Measurements from ENCODE around the gene PROK2. TPM values are rescaled to one million over a fixed set of nuclear protein-coding genes. Genes with fewer than 3 reads are reported as not detected.

PROK2 gene, protein sequence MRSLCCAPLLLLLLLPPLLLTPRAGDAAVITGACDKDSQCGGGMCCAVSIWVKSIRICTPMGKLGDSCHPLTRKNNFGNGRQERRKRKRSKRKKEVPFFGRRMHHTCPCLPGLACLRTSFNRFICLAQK
- not detected in 2 replicates for total RNA-seq (2014; rRNA removed)
- not detected for polyA plus RNA-seq (2012)

DNA sequence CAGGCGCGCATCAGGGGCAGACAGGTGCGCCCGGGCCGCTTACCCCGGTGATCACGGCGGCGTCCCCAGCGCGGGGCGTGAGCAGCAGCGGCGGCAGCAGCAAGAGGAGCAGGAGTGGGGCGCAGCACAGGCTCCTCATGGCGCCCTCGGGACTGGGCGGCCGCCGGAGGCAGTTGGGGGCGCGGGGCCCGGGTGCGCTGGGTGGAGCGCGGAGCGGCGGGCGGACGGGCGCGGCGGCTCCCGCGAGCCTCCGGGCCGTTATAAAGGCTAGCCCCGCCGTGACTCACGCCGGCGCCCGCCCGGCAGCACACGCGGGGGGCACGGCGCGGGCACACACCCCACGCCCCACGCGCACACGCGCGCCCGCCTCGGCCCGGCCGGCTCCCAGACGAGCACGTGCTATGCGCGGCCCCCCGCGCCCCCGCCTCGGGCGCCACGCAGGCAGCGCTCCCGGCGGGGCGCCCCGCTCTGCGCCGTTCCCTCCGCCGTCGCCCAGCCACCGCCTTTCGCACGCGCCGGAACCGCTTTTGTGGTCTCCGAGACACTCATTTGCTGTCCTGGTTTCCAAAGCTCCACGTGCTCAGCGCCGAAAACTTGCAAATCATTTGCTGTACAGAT, at the start of gene PROK2:
Gene PROK2, minus strand, starts transcription at position 235 of the 618 bp plus-strand sequence. Its CDS starts 96 bp downstream, at position 139.
- DNase-seq (ENCODE audit: low read depth), result no peak

DNA sequence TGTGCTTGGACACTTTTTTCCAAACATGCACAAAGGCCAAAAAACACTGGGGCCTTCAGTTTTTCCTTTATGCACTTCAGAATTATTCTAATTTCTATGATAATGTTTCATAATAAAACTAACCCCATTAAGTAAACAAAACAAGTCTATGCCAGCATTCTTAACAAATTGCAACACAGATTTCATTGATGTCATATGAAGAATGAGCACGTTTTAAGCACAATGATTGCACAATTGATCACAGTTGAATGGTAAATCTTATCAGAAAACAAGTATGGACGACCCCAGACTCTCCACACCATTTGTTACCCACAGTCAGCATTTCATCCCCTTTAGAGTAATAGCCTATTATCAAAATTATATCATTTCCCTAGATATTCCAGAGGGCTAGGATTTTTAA, 46.7 kb upstream of the PROK2 start:
- no peak for DNase-seq (ENCODE audit: low read depth)

DNA sequence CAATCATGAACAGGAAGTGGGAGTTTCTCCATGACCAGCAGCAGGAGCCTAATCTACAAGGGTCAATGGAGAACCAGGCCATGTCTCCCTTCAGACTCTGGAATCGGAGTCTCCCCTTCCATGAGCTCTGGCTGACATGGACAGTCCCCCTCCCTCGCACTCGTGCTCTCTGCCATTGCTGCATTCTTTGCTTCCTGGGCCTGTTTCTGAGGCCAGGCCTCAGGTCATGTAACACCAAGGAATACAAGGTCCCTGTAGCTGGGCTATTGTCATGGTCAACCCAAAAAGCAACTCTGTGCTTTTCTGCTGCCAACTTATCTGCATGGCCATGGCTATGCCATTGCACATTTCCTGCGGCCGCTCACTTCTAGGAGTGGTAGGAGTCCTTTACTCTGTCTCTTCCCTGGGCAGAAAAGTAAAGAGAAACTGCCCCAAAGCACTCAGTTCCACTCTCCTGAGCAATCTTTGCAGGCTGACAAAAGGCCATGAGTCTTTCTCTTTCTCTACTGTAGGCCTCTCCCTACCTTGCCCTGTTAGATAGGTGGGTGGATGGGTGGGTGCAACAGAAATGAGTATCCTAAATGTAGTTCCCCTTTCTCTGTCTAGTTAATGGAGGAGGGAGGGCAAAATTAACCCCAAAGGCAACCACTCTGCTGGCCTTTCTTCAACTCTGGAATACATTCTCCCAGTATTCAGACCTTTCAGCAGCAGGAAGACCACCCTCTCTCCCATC, 40.8 kb upstream of the PROK2 start:
- DNase-seq (ENCODE audit: low read depth), result no peak

DNA sequence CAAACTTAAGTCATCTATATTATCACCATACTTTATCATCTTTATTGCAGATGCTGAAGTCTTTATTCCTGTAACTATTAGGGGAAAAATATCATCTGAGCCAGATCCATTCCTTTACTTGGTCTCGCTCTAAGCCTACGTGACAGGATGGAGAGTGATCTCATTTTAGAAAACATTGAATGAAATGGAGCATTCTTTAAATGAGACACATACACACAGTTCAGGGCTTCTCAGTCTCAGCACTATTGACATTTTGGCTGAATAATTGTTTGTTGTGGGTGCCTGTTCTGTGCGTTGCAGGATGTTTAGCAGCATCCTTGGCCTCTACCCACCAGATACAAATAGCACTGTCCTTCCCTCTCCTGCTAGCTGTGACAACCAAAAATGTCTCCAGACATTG, 36.2 kb upstream of the PROK2 start:
- DNase-seq (ENCODE audit: low read depth), result no peak

DNA sequence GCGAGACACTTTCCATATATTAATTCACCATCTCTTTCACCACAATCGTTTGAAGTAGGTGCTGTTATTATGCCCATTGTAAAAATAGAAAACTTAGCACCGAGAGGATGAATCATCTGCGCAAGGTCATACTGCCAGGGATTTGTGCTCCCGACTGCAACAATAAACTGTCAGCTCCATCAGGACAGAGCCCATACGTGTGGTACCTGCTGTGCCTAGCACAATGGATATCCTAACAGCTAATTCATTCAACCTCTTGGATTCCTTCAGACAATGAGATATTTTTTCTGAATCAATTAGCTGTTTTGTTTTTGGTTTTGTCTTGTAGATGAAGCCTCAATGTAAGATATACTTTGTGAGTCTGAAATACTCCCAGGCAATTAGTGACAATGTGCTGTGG, 32.3 kb upstream of the PROK2 start:
- DNase-seq (ENCODE audit: low read depth), result no peak

DNA sequence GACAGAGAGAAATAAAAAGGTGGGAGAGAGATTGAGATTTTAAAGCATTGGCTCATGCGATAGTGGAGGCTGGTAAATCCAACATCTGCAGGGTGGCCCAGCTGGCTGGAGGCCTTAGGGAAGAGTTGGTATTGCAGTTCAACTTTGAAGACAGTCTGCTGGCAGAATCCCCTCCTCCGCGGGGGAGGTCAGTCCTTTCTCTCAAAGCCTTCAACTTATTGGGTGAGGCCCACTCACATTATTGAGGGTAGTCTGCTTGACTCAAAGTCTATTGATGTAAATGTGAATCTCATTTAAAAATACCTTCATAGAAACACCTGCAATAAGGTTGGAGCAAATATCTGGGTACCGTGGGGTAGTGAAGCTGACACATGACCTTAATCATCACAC, 31.8 kb upstream of the PROK2 start:
- no peak for DNase-seq (ENCODE audit: low read depth)

DNA sequence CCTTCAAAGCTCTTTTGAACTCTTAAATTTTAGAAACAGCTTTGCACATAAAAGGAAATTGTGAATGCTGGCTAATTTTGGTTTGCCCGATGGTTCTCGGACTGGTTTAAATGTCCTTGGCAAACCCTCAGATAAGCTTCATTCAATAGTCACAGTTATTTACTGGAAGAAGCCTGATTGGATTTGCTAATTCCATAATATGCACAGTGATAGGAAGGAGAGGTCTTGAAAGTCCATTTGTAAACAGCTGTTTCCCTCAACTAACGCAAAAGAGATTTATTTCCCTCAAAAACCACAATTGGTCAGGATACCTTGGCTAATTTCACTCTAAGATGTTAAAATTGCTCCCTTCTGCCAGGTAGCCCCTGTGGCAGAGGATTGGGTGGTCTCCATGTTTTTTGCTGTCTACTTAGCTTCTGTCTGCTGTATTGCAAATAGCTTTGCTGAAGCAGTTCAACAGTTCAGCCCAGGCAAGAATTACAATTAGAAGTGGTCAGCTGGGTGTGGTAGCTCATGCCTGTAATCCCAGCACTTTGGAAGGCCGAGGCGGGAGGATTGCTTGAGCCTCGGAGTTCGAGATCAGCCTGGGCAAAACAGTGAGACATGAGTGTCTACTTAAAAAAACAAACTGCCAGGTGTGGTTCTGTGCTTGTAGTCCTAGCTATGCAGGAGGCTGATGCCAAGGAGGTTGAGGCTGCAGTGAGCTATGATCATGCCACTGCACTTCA, 30.6 kb upstream of the PROK2 start:
- DNase-seq (ENCODE audit: low read depth), result no peak

DNA sequence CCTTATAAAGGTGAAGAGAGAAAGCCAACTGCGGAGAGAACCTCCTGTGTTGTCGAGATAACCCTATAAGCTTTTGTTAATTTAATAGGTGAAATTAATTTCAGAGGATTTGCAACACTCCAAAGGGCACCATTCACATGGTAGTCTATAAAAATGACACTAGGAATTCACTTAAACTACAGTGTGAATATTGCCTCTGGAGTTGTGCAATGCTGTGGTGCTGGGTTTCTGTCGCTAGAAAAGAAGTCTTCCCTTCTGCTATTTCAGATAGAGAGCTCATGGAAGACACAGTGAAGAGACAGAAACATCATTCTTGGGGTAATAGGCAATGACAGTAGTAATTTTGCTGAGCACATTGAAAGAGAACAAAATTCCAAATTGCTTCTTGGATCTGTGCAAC, 28.8 kb upstream of the PROK2 start:
- DNase-seq (ENCODE audit: low read depth), result no peak

DNA sequence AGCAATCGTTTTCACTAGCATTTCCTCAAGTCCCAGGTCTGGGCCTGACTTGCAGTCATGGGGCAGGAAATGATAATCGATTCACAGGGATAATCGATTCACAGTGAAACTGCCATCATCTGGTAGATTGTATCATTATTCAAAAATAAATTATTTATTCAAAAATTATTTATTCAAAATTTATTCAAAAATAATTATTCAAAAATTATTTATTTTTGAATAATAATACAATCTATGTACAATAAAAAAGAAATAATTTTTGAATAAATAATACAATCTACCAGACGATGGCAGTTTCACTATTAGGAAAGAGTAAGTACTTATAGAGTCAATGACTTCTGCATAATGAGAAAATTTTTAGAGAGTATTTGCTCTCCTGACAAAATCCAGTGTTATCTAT, 28.1 kb upstream of the PROK2 start:
- DNase-seq (ENCODE audit: low read depth), result no peak

DNA sequence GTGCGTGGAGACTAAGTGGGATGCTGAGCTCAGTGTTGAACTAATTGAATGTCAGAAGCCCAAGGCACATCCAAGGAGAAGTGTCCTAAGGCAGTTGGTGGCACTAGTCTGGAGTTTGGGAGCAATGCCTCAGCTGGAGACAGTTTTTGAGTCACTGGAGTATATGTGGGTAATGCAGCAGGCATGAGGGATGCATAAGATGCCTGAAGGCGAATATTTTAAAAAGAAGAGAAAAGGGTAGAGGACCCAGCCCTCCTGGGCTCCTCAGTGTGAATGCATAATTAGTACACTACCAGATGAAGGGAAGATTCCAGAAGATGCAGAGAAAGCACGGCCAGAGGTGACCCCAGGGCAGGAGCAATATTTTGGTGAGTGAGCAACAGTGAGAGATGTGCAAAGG, 25.1 kb upstream of the PROK2 start:
- DNase-seq (ENCODE audit: low read depth), result no peak

DNA sequence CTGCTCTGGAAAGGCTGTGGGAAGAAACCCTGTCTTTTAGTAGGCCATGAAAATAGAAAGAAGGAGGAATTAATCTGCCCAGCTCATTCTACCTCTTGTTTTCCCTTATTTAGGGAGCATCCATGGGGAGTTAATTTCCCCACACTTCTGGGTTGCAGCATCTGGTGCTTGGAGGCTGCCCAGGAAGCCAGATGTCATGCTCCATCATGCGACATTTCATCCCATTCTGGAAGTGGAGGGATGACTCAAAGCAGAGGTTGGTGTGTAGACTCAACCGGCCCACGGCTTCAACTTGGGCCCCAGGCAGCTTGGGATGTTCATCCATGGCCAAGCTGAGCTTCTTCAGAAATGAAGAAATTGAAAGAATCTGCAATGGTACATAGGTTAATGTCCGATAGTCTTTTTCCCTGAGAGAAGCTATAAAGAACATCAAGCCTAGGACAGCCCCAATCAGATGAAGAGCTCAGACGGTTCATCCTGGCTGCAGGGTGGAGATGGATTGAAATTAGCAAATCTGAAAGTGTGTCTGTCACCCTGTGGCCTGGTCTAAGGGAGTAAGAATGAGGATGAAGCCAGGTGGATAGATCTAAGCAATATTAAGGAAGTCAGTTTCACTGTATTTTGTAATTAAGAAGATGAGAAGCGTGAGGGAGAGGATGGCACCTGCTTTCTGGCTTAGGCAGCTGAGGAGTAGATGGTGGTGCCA, 24.5 kb upstream of the PROK2 start:
- DNase-seq (ENCODE audit: low read depth), result peak; percentile 4

DNA sequence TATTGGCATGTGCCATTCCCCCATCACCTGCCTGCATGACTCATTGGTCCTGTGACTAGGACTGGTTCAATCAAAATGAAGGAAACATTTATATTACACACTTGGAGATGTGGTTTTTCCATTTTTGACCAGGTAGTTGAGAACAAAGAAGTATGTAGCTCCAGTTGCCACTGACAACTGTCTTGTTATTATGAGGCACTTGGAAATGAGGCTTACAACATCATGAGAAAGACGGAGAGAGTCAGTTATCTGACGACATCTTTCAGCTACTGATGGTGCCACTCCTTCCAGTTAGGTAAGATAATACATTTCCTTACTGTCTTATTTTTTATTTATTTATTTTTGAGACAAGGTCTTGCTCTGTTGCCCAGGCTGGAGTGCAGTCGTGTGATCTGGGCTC, 21.8 kb upstream of the PROK2 start:
- DNase-seq (ENCODE audit: low read depth), result no peak

DNA sequence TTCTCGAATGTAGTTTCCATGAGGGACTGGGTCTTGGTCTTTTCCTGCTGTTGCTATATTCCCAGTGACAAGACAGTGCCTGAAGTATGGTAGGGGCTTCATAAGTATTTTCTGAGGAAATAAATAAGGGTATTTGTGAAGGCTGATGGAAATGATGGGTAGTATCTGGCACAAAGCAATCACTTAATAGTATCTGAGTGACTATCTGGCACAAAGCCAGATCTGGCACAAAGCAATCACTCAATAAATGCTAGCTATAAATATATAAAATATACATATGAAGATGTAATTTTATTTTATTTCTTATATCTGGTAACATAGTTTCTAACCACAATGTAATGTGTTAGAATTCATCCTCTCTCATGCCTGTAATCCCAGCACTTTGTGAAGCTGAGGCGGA, 20.7 kb upstream of the PROK2 start:
- DNase-seq (ENCODE audit: low read depth), result no peak

DNA sequence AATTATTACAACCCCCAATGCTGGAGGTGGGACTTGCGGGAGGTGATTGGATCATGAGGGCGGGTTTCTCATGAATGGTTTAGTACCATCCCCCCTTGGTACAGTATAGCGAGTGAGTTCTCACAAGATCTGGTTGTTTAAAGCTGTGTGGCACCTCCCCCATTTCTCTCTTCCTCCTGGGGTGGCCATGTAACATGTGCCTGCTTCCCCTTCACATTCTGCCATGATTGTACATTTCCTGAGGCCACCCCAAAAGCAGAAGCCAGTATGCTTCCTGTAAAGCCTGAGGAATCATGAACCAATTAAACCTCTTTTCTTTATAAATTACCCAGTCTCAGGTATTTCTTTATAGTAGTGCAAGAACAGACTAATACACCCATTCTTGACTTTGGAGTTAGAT, 20.3 kb upstream of the PROK2 start:
- no peak for DNase-seq (ENCODE audit: low read depth)

DNA sequence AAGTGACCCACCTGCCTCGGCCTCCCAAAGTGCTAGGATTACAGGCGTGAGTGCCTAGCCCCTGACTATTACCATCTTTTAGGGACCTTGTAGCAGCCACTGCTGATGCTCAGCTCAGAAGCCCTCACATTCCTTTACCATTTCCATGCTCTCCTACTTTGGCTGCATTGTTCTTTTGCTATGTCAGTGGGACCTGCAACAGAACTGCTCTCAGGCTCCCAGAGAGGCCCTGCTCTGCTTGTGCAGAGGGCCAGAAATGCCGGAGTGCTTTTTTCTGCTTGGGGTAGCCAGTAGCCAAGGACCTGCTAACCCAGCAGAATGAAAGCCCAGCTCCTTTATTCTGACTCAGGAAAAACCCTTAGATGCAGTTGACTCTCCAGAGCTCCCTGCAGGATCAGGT, 18.3 kb upstream of the PROK2 start:
- no peak for DNase-seq (ENCODE audit: low read depth)

DNA sequence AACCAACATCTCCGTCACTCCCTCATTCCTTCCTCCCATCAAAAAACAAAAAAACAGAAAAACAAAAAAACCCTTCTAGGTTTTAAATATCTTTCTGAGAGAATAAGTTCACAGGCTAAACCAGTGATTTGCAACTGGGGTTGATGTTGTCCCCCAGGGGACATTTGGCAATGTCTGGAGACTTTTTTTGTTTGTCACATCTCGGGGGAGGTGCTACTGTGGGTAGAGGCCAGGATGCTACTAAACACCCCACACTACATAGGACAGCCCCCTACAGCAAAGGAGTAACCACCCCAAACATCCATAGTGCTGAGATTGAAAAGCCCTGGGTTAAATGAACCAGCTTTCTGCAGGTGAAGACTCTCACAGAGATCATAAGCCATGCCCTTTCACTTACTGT, 17.0 kb upstream of the PROK2 start:
- no peak for DNase-seq (ENCODE audit: low read depth)

DNA sequence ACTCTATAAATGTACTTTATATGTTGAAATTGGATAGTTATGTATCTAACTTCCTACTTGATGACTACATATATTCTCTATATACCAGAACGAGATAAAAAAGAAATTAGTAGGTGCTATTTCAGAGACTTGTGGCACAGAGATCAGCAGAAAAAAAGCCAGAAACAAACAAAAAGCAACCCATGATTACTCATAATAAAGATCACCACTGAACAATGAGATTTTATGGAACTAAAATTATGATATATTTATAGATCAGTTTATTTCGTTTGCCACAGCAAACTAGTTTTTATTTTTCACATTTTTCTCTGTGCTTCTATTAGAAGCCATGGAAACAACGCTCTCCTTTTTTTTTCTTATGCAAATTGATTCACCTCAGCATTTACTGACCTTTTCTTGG, 15.1 kb upstream of the PROK2 start:
- no peak for DNase-seq (ENCODE audit: low read depth)

DNA sequence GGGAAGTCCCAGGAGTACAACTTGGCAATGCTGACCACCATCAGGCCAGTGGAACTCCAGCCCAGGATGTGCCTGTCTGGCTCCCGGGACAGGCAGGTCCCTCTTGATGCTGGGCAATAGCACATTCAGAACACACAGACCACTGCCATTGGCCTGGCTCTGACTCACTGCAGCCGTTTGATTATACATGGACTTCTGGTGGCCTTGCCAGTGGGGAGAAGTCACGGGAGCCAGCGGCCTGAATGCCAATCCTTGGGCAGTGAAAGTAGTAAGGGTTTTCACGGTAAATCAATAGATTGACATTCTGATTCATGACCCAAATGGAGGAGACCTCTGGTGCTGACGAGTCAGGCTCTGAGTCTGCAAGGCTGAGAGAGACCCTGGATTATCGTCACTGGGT, 12.5 kb upstream of the PROK2 start:
- DNase-seq (ENCODE audit: low read depth), result no peak

DNA sequence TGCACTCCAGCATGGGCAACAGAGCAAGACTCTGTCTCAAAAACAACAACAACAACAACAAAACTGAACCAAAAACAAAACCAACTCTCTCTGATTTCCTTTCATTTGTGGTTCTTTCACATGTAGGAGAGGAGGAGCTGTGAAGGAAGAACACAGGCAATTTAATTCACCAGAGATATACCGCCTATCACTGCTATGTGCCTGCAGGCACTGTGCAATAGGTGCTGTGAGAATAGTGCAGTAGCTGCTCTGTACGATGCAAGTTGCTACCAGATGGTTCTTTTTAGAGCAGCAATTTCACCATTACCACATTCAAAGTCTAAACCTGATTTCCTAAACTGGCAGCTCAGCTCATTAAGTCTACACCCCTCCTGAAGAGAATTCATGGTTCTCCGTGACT, 11.3 kb upstream of the PROK2 start:
- no peak for DNase-seq (ENCODE audit: low read depth)

DNA sequence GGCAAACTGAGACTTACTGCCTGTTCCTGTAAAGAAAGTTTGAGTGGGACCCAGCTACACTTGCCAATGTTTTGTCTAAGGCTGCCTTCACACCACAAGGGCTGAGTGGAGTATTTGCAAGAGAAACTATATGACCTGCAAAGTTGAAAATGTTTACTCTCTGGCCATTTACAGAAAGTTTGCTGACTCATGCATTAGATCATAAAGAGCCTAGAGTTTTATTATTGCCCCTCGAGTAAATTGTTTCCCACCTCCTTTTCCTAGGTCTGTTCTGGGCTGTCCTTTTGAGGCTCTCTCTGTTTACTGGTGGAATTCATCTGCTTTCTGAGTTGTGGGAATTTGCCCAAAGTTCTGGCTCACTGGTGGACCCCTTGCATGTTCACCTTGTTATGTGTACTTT, 6.7 kb upstream of the PROK2 start:
- no peak for DNase-seq (ENCODE audit: low read depth)

DNA sequence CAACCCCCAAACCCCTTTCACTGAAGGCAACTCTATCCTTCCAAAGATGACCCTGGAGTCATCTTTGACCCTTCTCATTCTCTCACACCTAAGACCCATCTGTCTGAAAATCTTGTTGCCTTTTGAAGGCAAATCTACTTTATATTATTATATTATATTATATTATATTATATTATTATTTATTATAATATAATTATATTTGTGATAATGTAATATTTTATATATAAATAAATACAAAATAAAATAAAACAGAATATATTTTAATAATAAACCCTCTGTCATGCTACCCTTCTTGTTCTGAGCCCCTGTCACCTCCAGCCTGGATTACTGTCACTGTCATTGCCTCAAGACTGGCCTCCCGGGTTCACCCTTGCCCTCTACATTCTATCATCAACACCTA, 5.0 kb upstream of the PROK2 start:
- DNase-seq (ENCODE audit: low read depth), result no peak

DNA sequence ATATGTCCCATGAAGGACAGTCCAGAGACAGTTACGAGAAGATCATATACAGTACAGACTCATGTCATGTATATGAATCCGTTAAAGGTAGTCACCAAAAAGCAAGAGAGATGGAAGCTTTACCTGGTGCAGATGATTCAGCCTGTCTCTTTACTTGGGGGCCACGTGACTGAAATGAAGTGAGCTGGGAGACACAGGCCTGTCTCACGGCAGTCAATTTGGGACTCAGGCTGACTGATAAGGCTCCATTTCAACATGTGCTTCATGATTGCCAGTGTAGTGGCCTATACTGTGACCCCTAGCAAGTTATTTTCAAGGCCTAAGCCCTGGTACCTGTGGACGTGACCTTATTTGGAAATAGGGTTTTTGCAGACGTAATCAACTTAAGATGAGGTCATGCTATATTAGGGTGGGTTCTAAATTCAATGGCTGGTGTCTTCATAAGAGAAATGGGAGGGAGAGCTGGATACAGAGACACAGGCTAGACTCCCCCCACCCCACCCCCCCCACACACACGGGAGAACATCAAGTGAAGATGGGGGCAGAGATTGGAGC, 3.0 kb upstream of the PROK2 start:
- no peak for DNase-seq (ENCODE audit: low read depth)
